NCI-H146 (cell line): Measurements from ENCODE around the gene CYP4F11.
"Not testable (repeated sequence)": the region's sequence is repeated elsewhere in the genome, so short reads cannot be mapped to it uniquely, and the experiment has no call there.

Experiments used
- DNase-seq: peaks from one replicate; lab custom pipeline; 2025; lab: John Stamatoyannopoulos, UW

The CYP4F11 gene, protein sequence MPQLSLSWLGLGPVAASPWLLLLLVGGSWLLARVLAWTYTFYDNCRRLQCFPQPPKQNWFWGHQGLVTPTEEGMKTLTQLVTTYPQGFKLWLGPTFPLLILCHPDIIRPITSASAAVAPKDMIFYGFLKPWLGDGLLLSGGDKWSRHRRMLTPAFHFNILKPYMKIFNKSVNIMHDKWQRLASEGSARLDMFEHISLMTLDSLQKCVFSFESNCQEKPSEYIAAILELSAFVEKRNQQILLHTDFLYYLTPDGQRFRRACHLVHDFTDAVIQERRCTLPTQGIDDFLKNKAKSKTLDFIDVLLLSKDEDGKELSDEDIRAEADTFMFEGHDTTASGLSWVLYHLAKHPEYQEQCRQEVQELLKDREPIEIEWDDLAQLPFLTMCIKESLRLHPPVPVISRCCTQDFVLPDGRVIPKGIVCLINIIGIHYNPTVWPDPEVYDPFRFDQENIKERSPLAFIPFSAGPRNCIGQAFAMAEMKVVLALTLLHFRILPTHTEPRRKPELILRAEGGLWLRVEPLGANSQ

DNA sequence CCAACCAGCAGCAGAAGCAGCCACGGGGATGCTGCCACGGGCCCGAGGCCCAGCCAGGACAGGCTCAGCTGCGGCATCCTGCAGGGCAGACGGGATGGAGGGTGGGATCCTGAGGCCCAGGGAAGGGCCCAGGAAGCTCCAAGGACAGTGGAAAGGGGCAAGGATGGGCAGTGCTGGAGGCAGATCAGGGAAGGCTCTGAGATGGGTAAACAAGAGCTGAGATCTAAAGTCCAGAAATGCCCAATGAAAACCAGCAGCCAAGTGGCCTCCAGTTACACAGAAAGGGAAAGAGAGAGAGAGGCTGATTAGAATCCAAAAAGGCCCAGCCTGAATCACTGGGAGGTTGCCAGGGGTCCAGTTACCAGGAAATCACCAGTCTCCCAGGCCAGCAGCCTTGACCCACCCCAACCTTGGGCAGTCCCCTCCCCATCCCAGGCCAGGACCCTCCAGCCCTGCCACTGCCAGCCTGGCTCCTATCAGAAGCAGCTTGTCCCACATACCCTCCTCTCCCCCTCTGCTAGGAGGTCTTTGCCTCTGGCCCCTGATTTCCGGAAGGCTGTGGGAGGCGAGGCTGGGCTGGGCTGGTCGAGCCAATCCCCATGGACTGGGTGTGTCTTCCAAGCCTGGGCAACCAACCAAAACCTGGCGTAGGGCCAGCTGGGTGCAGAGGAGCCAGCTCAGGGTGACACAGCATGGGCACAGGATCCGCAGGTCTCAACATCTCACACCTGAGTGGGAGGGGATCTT lies at the start of gene CYP4F11:
CYP4F11 (minus strand) TSS at position 198 of the 747 bp plus-strand sequence; CDS start at position 77, 121 bp downstream.
- DNase-seq: no peak

DNA sequence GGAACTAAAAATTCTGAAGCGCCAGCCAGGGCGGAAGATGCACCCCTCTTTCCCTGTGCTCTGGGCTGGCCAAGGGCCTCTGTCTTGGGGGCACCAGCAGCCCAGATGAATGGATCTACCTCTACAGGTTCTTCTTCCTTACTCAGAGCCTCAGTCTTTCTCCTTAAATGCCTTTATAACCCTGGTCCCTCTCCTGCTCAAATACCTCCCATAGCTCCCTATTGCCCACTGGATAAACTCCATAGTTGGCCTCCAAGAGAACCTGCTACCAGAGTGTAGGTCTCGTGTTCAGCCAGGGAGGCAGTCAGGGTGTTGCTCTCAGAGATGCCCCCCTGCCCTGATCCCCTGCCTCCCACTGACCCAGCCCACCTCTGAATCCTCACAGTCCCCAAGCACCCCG lies 45.0 kb upstream of the CYP4F11 start:
- no peak for DNase-seq

DNA sequence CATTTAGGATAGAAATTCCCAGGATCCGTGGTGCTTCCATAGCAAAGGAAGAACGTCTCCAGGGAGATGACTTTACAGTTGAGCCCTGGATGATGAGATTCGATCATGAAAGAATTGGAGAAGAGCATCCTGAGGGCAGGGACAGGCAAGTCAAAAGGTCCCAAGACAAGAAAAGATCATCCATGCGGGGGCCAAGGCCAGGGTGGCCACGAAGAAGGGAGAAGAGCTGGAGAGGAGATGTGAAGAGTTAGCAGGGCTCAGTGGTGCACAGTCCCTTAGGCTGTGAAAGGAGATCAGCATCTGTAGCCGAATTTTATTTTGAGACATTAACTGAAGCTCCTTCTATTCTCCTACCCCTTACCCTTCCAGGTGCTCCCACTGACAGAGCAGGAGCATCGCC lies 43.4 kb upstream of the CYP4F11 start:
- no peak for DNase-seq

DNA sequence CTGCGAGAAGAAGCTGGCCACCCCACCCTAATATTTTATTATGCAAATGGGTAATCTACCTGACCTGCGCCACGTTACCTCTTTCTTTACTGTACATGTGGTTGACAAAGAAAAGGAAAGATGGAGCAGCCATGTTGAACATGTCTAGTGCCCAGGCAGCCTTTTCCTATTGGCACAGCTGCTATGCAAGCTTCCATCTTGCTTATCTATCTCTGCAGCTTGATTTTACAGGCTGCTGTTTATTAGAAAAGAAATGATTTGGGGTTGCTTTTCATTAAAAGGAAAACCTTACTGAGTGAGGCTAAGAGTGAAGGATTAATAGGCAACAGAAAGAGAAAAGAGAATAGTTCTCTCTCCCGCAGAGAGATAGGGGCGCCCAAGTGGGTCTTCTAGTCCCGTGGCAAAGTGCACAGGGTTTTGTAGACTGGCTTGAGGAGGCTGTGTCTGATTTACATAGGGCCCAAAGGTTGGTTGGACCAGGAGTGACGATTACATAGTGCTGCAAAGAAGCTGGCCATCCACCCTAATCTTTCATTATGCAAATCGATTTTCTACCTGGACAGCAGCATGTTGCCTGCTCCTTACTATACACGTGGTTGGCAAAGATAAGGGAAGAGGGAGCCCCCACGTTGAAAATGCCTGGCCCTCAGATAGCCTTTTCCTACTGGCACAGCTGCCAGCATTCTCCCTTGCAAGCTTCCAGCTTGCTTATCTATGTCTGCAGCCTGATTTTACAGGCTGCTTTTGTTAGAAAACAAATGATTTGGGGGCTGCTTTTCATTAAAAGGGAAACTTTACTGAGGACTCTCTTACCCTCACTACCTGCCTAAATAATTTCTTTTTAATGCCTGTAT lies 42.7 kb upstream of the CYP4F11 start:
- DNase-seq: no peak

DNA sequence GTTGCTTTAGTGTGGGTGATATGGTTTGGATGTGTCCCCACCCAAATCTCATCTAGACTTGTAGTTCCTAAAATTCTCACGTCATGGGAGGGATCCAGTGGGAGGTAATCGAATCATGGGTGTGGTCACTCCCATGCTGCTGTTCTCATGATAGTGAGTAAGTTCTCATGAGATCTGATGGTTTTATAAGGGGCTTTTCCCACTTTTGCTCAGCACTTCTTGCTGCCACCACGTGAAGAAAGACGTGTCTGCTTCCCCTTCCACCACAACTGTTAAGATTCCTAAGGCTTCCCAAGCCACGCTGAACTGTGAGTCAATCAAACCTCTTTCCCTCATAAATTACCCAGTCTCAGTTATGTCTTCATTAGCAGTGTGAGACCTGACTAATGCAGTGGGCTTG lies 40.5 kb upstream of the CYP4F11 start:
- no peak for DNase-seq

DNA sequence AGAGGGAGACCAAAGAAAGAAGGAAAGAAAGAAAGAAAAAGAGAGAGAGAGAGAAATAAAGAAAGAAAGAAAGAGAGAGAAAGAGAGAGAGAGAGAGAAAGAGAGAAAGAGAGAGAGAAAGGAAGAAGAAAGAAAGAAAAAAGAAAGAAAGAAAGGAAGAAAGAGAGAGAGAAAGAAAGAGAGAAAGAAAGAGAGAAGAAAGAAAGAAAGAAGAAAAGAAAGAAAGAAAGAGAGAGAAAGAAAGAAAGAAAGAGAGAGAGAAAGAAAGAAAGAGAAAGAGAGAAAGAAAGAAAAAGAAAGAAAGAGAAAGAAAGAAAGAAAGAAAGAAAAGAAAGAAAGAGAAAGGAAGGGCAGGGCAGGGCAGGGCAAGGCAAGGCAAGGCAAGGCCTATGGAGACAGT lies 37.7 kb upstream of the CYP4F11 start:
- not testable (repeated sequence) for DNase-seq

DNA sequence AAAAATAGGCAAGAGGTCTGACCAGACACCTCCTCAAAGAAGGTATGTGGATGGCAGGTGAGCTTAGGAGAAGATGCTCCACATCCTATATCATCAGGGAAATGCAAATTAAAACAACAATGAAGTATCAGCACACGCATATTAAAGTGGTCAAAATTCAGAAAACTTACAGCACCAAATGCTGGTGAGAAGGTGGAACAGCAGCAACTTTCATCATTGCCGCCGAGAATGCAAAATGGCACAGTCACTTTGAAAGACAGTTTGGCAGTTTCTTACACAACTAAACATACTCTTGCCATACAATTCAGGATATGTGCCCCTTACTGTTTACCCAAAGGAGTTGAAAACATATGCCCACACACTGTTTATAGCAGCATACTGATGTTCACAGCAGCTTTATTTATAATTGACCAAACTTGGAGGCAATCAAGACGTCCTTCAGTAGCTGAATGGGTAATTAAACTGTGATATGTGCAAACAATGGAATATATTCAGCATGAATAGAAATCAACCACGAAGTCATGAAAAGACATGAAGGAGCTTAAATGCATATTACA lies 37.0 kb upstream of the CYP4F11 start:
- no peak for DNase-seq

DNA sequence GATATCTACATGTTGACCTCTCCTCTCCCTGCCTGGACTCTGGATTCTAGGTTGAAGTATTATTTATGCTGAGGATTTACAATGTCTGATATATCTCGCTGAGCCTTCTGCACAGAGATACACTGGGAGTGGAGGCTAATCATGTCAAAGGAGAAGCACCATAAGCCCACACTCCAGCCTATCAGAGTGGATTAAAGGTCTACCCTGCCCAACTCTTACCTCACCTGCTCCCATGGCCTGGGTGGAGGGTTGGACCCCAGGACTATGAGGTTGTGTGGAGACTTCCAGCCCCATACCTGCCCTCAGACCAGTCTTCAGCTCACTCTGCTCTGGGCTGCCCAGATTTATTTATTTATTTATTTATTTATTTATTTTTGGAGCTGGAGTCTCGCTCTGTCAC lies 29.9 kb upstream of the CYP4F11 start:
- no peak for DNase-seq

DNA sequence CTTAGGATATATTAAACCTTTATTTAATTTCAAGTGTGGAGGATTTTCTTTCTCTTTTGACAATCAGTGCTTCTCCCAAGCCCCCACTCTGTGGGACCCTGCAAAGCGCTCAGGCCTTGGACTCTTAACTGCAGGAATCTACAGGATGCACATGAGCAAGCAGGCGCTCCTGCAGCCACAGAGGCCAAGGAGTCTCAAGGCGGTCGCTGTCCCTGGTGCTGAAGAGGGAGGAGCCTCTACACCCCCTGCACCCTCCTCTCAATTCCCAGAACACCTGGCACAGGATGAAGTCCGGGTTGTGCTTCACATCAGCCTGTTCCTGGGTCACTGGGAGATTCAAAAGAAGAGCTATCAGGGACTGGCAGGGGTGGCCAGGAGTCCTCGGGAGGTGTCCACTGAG lies 28.0 kb upstream of the CYP4F11 start:
- no peak for DNase-seq

DNA sequence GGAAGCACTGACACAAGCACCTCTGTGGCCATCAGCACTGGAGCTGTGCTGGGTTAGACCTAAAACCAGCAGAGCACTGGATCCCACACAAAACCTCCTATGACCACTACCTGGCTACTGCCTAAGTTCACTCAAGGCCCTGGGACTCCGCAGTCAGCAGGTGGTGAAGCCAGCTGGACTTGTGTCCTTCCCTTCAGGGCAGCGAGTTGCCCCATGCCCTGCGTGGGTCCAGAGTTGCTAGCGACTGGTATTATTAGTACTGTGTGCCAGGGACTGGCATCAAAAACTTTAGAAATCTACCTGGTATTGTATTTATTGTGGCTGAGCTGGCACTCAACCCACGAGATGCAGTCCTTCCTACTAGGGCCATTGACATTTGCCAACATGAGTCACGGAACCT lies 20.5 kb upstream of the CYP4F11 start:
- no peak for DNase-seq

DNA sequence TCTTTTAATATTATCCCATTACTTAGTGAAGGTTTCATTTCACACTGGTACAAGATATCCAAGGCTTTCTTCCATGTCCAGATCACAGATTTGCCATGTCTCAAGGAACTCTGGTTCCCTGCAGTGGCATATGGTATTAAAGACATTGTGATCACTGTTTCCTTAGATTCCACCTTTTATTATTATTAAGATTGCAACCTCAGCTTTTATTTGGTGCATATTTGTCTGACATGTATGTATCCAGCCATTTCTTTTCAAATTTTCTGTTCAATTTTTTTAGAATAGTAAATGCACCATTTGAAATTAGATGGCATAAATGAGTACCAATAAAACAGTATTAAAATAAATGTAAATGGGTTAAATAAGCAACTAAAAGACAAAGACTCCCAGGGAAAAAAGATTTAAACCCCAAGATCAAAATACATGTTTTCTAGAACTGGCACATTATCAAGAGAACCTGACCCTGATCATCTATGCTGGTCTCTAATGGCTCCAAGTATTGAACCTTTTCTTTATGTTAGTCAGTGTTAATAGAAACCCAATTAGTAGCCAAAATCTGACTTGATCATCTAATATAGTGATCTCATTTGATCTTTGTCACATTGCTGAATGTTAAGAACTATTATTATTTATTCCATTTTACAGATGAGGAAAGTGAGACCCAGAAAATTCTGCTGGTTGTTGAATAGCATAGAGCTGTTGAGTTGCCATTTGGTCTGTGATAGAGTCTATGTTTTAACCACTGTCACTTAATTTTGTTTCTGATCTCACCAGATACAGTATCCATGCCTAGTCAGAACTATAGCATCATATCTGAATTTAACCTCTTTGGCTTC lies 14.1 kb upstream of the CYP4F11 start, which contains the start of gene OR10H4:
OR10H4 (plus strand) TSS at position 786 of the 836 bp plus-strand sequence; CDS start at position 786, 0 bp downstream.
- DNase-seq: no peak

DNA sequence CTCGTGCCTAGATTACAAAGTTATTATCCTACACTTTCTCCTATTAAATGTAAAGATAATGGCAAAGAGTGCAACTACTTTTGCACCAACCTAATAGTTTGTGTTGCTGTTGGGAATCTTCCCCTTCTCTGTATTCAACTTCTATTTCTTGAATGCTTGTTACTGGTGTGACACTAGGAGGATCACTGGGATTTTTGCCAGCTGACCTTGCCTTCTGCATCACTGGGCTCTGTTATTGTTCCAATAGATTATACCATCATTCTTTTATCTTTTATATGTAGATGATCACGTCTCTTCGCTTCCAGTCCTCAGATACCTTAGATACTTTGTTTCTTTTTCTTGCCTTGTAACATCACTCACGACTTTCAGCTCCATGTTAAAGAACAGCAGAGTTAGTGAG lies 11.0 kb upstream of the CYP4F11 start:
- no peak for DNase-seq

DNA sequence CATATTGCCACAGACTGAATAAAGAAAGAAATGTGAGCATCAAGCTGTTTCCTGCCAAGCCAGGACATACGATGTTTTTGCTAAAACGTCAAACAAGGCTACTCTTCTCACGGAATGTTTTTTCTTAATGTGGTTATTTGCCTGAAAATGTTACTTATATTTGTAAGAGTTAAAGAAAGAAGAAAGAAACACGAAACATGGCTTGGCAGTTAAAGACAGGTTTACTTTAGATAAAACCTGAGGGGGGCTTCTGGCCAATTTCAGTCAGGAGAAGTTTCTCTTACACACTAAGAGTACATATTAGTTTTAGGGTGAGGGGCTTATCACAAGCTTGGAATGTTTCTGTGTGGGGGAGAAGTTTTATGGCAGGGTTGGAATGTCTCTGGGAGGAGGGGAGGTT lies 10.1 kb upstream of the CYP4F11 start:
- DNase-seq: no peak

DNA sequence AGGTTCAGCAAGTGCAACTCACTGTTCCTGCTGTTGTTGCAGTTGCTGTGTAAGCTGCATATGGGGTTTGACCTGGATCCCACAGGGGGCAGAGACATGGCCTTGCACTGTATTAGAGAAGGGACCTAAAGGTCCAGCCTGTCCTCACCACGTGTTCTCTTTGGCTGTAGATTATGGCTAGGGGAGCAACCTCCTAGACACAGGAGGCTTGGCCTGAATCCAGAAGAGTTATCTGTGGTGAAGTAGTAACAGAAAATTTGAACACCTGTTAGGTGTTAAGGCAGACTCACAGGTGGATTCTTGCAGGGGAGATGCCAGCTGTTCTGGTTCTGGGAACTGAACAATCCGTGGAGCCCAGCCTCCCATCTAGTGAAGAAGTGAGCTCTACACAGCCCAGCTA lies 3.4 kb upstream of the CYP4F11 start:
- no peak for DNase-seq

DNA sequence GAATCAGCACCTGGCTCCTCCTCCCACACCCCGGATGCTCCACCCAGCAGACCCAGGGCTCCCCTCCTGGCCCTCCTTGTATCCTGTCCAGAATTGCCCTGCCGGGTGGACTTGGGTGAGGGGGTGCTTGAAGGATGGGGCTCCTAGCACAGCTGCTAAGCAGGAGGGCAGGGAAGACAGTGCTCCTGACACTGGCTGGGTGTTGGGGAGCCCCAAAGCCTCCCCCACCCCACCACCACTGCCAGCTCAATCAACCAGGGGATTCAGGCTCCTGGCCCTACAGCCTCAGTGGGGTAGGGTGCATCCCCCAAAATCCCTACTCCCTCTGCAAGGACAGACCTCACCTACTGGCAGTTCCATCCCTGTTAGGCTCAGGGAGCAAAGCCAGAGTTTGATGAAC lies 2.6 kb upstream of the CYP4F11 start:
- DNase-seq: no peak

DNA sequence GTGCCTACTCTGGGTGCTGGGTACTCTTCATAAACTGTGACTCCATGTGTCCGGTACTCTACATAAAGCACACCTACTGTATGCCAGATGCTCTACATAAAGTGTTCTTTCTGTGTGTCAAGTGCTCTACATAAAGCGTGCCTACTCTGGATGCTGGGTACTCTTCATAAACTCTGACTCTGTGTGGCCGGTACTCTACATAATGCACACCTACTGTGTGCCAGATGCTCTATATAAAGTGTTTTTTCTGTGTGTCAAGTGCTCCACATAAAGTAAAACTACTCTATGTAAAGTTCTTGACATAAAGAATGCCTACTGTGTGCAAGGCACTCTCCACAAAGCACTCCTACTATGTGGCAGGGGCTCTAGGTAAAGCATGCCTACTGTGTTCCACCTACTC lies 1.8 kb upstream of the CYP4F11 start:
- no peak for DNase-seq

DNA sequence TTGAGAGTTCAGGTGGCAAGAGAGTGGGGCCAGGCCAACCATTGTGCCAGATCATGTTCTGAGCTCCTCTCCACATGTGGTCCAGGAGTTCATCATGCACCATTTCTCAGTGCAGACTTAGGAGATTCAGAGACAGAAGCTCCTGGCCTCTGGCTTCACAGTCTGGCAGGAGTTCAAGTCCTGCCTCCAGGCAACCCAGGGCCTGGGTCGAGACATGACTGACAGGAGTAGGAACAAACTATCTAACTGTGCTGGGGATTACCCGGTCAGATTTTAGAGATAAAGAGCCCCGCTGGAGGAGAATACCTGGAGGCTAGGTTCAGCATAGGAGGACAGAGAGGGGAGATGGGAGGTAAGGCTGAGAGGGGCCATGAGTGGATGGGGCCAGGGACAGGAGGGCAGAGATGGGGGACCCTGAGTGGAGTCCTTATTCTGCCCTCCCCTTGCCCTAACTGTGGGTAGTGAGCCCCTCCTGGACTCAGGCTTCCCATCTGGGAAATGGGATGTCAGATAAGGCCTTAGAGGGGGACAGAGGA lies 906 bp upstream of the CYP4F11 start:
- no peak for DNase-seq

DNA sequence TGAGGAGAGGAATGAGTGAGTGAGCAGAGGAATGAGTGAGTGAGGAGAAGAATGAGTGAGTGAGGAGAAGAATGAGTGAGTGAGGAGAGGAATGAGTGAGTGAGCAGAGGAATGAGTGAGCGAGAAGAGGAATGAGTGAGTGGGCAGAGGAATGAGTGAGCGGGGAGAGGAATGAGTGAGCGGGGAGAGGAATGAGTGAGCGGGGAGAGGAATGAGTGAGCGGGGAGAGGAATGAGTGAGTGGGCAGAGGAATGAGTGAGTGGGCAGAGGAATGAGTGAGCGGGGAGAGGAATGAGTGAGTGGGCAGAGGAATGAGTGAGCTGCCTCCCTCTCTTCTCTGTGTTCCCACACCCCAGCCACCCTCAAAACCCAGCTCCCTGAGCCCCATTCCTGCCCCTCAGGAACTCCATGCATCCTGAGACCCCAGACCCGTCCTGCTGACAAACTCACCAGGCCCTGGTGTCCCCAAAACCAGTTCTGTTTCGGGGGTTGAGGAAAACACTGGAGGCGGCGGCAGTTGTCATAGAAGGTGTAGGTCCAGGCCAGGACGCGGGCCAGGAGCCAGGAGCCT lies 483 bp downstream of the CYP4F11 start:
- DNase-seq: not testable (repeated sequence)

DNA sequence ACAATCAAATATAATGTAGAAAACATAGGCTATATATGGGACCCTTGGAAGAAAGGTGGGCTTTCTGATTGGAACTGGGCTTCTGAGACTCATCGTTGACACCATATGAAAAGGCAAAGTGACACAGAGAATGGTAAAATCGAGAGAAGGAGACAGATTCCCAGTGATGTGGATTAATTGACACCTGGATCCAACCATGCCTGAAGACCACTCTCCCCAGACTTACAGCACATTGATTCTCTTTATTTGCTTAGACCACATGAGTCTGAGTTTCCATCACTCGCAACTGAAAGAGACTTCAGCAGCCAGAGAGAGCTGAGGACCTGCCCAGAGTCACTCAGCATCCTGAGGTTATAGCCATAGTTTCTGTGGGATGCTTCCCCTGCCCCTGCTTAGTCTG lies 6.0 kb downstream of the CYP4F11 start:
- no peak for DNase-seq

DNA sequence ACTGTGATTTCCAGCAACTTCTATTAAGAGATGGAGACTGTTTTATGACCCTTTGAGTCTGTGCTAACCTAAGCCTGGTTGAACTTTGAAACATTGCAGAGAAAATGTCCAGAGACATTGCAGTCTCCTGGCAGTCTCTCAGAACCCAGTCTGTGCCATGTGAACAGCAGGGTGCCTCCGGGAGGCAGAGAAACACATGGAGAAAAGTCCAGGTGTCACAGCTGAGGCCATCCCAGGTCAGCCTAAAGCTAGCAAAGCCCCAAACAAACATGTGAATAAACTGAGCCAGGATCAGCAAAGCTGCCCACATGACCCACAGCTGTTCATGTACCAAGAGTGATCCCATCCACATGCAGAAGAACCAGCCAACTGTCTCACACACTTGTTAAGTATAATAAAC lies 7.8 kb downstream of the CYP4F11 start:
- no peak for DNase-seq
